ENCODE measurements around the gene KLHL29.

The KLHL29 gene

GRCh38 chr2:23700627-23701026 lies 315.6 kb downstream of the KLHL29 start:
- TF ChIP-seq ZFX (IDR thresholded peaks at IDR 0.05) = no peak
- TF ChIP-seq CTCF (conservative IDR thresholded peaks at IDR 0.05) = no peak
- no peak overlapping the region for H3K27ac ChIP-seq

GRCh38 chr2:23703037-23703582 lies 318.1 kb downstream of the KLHL29 start:
- TF ChIP-seq CTCF (conservative IDR thresholded peaks at IDR 0.05) = no peak
- TF ChIP-seq ZFX (IDR thresholded peaks at IDR 0.05) = no peak
- no peak overlapping the region for H3K27ac ChIP-seq

- H3K27ac ChIP-seq = no peak overlapping the region
- no peak for TF ChIP-seq CTCF (conservative IDR thresholded peaks at IDR 0.05)
- TF ChIP-seq ZFX (IDR thresholded peaks at IDR 0.05) = no peak
Observed at GRCh38 chr2:23703583-23704385, 318.8 kb downstream of the KLHL29 start.

- H3K27ac ChIP-seq = no peak overlapping the region
- TF ChIP-seq CTCF (conservative IDR thresholded peaks at IDR 0.05) = no peak
- TF ChIP-seq ZFX (IDR thresholded peaks at IDR 0.05) = no peak
Observed at GRCh38 chr2:23705771-23706612, 321.0 kb downstream of the KLHL29 start.

GRCh38 chr2:23706613-23707078 lies 321.7 kb downstream of the KLHL29 start:
- H3K27ac ChIP-seq = no peak overlapping the region
- no peak for TF ChIP-seq CTCF (conservative IDR thresholded peaks at IDR 0.05)
- TF ChIP-seq ZFX (IDR thresholded peaks at IDR 0.05) = no peak

GRCh38 chr2:23707096-23707495 lies 322.1 kb downstream of the KLHL29 start:
- no peak for TF ChIP-seq ZFX (IDR thresholded peaks at IDR 0.05)
- no peak overlapping the region for H3K27ac ChIP-seq

GRCh38 chr2:23708771-23709170 lies 323.8 kb downstream of the KLHL29 start:
- no peak overlapping the region for H3K27ac ChIP-seq

More at GRCh38 chr2:23708771-23709170, 323.8 kb downstream of the KLHL29 start:
- no peak for TF ChIP-seq CTCF (conservative IDR thresholded peaks at IDR 0.05)
- no peak for TF ChIP-seq ZFX (IDR thresholded peaks at IDR 0.05)
